Left cardiac atrium (tissue), 4 donors: ENCODE measurements around the gene MLXIP. TPM values are rescaled to one million over a fixed set of nuclear protein-coding genes. Genes with fewer than 3 reads are reported as not detected.
A peak's percentile ranks its signal among the peaks of the same experiment; 100 is the strongest.

ENCODE experiments used
- ATAC-seq, 2 donors: fragments of 200-7000 bp; cut with Tn5 transposase; one replicate each; pipeline ENCODE4 v1.9.1; 2020; ENCODE audit warnings: mild to moderate bottlenecking in 2 of 2, moderate library complexity in 2 of 2
- DNase-seq: peaks from one replicate; pipeline ENCODE4 v3.0.0-alpha.2; 2020
- intact Hi-C, 2 donors: fragments of 100-400 bp; cut with DNase I; formaldehyde crosslinking; loops; one replicate each; pipeline versions ENCODE4 v1.14.1 to v1.15.1; 2022 to 2023
- total RNA-seq, 2 donors: library from RNA; stranded (reverse); fragmentation: NEBNext Ultra II Directional; extraction: Animal tissue kit (Norgen Biotek cat#: 25700); gene quantifications; one replicate each; pipeline ENCODE4 v1.2.1, GENCODE V29; 2021
- donor health status: DM: no; HTN: yes; CAD: no.
- donor health status: DM: no; HTN: yes; CAD: no; lungs with severe emphysema.
- donor health status: DM: yes; HTN: yes; CAD: no.
- donor health status: Dilated cardiomyopathy.

Gene MLXIP
- total RNA-seq, 2 donors from 2014 or later: 30.8 to 31.3 TPM

- DNase-seq (no peak), ATAC-seq (no peak)
- intact Hi-C loops: no loop called here
Observed at GRCh38 chr12:122189626-122190475, 111.3 kb downstream of the MLXIP start.

GRCh38 chr12:122190842-122191668 is 112.5 kb downstream of the MLXIP start:
- intact Hi-C loops: no loop called here
- ATAC-seq: peak; percentile 53 to 73
- no peak for DNase-seq

- ATAC-seq (no peak), DNase-seq (no peak)
- intact Hi-C loops: no loop called here
Observed at GRCh38 chr12:122192441-122192840, 113.9 kb downstream of the MLXIP start.

- DNase-seq (no peak), ATAC-seq (no peak)
- intact Hi-C loops: no loop called here
Observed at GRCh38 chr12:122194804-122195203, 116.2 kb downstream of the MLXIP start.

GRCh38 chr12:122195405-122195804 is 116.8 kb downstream of the MLXIP start:
- DNase-seq (no peak), ATAC-seq (no peak)
- intact Hi-C loops: no loop called here

Other genes starting within 250 kb of the MLXIP start
- gene HPD, start 219.9 kb upstream of the MLXIP start, total RNA-seq: 1 to 10 TPM; 1.8 to 2.9 TPM
- gene PSMD9, start 190.0 kb upstream of the MLXIP start, total RNA-seq: 10 to 100 TPM; 33.2 to 34.1 TPM
- 1 to 10 TPM in 1 of 2 donors, under 1 TPM in 1; 0.77 to 1.3 TPM for gene CFAP251, start 160.2 kb upstream of the MLXIP start, total RNA-seq
- 10 to 100 TPM in 1 of 2 donors, 1 to 10 TPM in 1; 9.8 to 11.3 TPM for gene BCL7A, start 56.9 kb upstream of the MLXIP start, total RNA-seq
- gene IL31, start 95.5 kb downstream of the MLXIP start, total RNA-seq: not detected
- under 1 TPM; 0.68 to 0.71 TPM for gene LRRC43, start 104.4 kb downstream of the MLXIP start, total RNA-seq
- gene B3GNT4, start 125.0 kb downstream of the MLXIP start, total RNA-seq: not detected
- 10 to 100 TPM; 24.5 to 31.6 TPM for gene DIABLO, start 147.3 kb downstream of the MLXIP start, total RNA-seq
- 10 to 100 TPM in 1 of 2 donors, 1 to 10 TPM in 1; 9.1 to 10.7 TPM for gene VPS33A, start 187.7 kb downstream of the MLXIP start, total RNA-seq